K562 (cell line): ENCODE data around the gene OARD1. TPM values are rescaled to one million over a fixed set of nuclear protein-coding genes. Genes with fewer than 3 reads are reported as not detected.

Experiments used
- FOXJ2 ChIP-seq: fragments of 200-800 bp; sonication (Bioruptor generic); IDR thresholded peaks from 2 replicates; pipeline ENCODE4 v1.6.1; 2016; ENCODE audit warnings: missing genetic modification characterization, missing compliant biosample characterization
- SIN3B ChIP-seq: fragments of 450-650 bp; IDR thresholded peaks from 2 replicates; pipeline ENCODE4 v1.6.1; 2017; ENCODE audit warnings: low read depth, mild to moderate bottlenecking, moderate library complexity
- ZNF316 ChIP-seq: fragments of 450-650 bp; IDR thresholded peaks from 2 replicates; pipeline ENCODE4 v1.6.1; 2016
- polyA plus RNA-seq, 8 experiments: library from polyadenylated mRNA; depleted of rRNA in 4 of 8; stranded (reverse) in 5 of 8; unstranded in 3 of 8; fragments of >200 nt; fragmentation: Nextera tagmentation in 2 of 8; fragmentation: Illumina TruSeq in 1 of 8; extraction: Ambion mirVana in 2 of 8; extraction: Trizol in 1 of 8; gene quantifications; 2 replicates each; pipeline versions ENCODE4 v1.2.1 to v1.2.3, GENCODE V29; 2011 to 2014; ENCODE audit warnings: inconsistent platforms in 1 of 8, missing spikeins in 1 of 8
- total RNA-seq, 7 experiments: library from RNA; depleted of rRNA in 6 of 7; stranded (reverse); fragments of >200 nt in 6 of 7; fragmentation: Illumina TruSeq in 2 of 7; extraction: Trizol in 2 of 7; gene quantifications; 2 replicates each; pipeline versions ENCODE4 v1.2.1 to v1.2.3, GENCODE V29; 2011 to 2021; ENCODE audit warnings: low replicate concordance in 1 of 7
- TF ChIP-seq, protein P1 (sequence below), 2 experiments: fragments of 450-650 bp in 1 of 2; sonication (generic) in 1 of 2; formaldehyde crosslinking in 1 of 2; IDR thresholded peaks; 2 replicates each; pipeline versions ENCODE4 v1.7.1 to v1.9.0; 2016 to 2022; ENCODE audit warnings: inconsistent platforms in 1 of 2, mild to moderate bottlenecking in 1 of 2, missing genetic modification reagents in 1 of 2
- TF ChIP-seq, protein P2 (sequence below): fragments of 250-450 bp; sonication (Bioruptor Pico); IDR thresholded peaks from 2 replicates; pipeline ENCODE4 v1.8.0; 2022; ENCODE audit warnings: inconsistent platforms
- TF ChIP-seq, protein P3 (sequence below): fragments of 250-450 bp; sonication (Bioruptor Pico); IDR thresholded peaks from 2 replicates; pipeline ENCODE4 v1.4.0; 2020
- TF ChIP-seq, protein P4 (sequence below), 2 experiments: fragments of 450-650 bp in 1 of 2; sonication (generic) in 1 of 2; formaldehyde crosslinking; conservative IDR thresholded peaks; 2 replicates each; pipeline versions ENCODE4 v1.4.0 to v1.8.1; 2020 to 2022; ENCODE audit warnings: mild to moderate bottlenecking in 1 of 2, missing genetic modification reagents in 1 of 2

Gene OARD1
- total and polyA plus RNA-seq, 9 of the 15 experiments (the other 6 are each of a cell fraction or from before 2014, with no cell fraction given) = 43.4 to 88.3 (median 61.1) TPM

DNA sequence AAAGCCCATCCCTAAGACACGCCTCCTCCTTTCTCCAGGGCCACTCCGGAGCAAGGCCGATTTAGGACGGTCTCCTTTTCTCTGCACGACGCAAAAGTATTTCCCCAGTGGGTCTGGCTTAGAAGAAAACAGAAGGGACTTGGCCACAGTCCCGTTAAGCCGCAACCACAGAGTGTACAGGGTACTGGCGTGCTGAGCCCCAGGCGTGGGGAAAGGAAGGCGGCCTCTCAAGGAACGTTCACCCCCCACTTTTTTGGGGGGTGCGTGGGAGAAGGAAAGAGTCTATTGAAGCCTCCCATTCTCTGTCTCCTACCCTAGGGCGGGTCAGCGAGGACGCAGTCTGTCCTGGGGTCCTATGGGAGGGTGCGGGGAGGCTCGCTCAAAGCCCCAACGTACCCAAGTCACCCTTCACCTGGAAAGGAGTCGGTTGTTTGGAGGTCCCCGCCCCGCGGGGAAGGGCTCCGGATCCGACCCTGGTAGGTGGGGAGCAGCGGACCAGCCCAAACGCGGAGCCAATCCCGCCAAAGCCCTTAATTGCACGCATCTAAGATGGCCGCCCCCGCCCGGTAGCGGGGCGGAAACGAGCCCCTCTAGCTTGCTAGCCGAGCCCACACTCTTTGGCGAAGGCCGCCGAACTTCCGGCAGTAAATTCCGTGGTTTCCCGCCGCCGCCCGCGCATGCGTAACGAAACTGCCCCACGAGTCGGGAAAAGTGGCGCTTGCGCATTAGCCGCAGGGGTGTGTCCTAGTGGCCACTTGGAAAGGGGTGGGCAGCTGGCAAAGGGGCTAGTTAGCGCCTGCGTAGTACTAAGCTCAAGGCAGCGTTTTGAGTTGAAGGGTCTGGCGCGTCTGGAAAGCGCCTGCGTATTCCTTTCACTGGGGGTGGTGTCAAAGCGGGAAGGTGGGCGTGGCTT is at the start of gene OARD1 (continued):
- TF ChIP-seq, protein P1, sequence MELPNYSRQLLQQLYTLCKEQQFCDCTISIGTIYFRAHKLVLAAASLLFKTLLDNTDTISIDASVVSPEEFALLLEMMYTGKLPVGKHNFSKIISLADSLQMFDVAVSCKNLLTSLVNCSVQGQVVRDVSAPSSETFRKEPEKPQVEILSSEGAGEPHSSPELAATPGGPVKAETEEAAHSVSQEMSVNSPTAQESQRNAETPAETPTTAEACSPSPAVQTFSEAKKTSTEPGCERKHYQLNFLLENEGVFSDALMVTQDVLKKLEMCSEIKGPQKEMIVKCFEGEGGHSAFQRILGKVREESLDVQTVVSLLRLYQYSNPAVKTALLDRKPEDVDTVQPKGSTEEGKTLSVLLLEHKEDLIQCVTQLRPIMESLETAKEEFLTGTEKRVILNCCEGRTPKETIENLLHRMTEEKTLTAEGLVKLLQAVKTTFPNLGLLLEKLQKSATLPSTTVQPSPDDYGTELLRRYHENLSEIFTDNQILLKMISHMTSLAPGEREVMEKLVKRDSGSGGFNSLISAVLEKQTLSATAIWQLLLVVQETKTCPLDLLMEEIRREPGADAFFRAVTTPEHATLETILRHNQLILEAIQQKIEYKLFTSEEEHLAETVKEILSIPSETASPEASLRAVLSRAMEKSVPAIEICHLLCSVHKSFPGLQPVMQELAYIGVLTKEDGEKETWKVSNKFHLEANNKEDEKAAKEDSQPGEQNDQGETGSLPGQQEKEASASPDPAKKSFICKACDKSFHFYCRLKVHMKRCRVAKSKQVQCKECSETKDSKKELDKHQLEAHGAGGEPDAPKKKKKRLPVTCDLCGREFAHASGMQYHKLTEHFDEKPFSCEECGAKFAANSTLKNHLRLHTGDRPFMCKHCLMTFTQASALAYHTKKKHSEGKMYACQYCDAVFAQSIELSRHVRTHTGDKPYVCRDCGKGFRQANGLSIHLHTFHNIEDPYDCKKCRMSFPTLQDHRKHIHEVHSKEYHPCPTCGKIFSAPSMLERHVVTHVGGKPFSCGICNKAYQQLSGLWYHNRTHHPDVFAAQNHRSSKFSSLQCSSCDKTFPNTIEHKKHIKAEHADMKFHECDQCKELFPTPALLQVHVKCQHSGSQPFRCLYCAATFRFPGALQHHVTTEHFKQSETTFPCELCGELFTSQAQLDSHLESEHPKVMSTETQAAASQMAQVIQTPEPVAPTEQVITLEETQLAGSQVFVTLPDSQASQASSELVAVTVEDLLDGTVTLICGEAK (IDR thresholded peaks at IDR 0.05) = peak; percentile 95
- TF ChIP-seq, protein P1 (CRISPR knock-in tag; IDR thresholded peaks at IDR 0.05) = no peak
- TF ChIP-seq SIN3B (no peak; the same call in 1 of the 2 replicates), FOXJ2 (tag) (peak; percentile 84), ZNF316 (no peak)
- TF ChIP-seq, protein P2, sequence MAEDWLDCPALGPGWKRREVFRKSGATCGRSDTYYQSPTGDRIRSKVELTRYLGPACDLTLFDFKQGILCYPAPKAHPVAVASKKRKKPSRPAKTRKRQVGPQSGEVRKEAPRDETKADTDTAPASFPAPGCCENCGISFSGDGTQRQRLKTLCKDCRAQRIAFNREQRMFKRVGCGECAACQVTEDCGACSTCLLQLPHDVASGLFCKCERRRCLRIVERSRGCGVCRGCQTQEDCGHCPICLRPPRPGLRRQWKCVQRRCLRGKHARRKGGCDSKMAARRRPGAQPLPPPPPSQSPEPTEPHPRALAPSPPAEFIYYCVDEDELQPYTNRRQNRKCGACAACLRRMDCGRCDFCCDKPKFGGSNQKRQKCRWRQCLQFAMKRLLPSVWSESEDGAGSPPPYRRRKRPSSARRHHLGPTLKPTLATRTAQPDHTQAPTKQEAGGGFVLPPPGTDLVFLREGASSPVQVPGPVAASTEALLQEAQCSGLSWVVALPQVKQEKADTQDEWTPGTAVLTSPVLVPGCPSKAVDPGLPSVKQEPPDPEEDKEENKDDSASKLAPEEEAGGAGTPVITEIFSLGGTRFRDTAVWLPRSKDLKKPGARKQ = no peak
- TF ChIP-seq, protein P3, sequence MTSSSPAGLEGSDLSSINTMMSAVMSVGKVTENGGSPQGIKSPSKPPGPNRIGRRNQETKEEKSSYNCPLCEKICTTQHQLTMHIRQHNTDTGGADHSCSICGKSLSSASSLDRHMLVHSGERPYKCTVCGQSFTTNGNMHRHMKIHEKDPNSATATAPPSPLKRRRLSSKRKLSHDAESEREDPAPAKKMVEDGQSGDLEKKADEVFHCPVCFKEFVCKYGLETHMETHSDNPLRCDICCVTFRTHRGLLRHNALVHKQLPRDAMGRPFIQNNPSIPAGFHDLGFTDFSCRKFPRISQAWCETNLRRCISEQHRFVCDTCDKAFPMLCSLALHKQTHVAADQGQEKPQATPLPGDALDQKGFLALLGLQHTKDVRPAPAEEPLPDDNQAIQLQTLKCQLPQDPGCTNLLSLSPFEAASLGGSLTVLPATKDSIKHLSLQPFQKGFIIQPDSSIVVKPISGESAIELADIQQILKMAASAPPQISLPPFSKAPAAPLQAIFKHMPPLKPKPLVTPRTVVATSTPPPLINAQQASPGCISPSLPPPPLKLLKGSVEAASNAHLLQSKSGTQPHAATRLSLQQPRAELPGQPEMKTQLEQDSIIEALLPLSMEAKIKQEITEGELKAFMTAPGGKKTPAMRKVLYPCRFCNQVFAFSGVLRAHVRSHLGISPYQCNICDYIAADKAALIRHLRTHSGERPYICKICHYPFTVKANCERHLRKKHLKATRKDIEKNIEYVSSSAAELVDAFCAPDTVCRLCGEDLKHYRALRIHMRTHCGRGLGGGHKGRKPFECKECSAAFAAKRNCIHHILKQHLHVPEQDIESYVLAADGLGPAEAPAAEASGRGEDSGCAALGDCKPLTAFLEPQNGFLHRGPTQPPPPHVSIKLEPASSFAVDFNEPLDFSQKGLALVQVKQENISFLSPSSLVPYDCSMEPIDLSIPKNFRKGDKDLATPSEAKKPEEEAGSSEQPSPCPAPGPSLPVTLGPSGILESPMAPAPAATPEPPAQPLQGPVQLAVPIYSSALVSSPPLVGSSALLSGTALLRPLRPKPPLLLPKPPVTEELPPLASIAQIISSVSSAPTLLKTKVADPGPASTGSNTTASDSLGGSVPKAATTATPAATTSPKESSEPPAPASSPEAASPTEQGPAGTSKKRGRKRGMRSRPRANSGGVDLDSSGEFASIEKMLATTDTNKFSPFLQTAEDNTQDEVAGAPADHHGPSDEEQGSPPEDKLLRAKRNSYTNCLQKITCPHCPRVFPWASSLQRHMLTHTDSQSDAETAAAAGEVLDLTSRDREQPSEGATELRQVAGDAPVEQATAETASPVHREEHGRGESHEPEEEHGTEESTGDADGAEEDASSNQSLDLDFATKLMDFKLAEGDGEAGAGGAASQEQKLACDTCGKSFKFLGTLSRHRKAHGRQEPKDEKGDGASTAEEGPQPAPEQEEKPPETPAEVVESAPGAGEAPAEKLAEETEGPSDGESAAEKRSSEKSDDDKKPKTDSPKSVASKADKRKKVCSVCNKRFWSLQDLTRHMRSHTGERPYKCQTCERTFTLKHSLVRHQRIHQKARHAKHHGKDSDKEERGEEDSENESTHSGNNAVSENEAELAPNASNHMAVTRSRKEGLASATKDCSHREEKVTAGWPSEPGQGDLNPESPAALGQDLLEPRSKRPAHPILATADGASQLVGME (CRISPR knock-in tag) = 0 out of 2 replicates have a peak, but pooled peaks have one; percentile 15
- TF ChIP-seq, protein P4, sequence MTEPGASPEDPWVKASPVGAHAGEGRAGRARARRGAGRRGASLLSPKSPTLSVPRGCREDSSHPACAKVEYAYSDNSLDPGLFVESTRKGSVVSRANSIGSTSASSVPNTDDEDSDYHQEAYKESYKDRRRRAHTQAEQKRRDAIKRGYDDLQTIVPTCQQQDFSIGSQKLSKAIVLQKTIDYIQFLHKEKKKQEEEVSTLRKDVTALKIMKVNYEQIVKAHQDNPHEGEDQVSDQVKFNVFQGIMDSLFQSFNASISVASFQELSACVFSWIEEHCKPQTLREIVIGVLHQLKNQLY (CRISPR knock-in tag; conservative IDR thresholded peaks at IDR 0.05) = 0 out of 4 replicates have a peak, but pooled peaks of 1 of the 2 experiments have one; percentile 5
